GM19372 (cell line): ENCODE data around the gene GRAMD1A.

Experiments used
- ATAC-seq: cut with Tn5 transposase; IDR thresholded peaks from one replicate; pipeline ENCODE4 v1.9.1; 2021; ENCODE audit warnings: mild to moderate bottlenecking, low read depth, moderate library complexity; ENCODE audit not compliant: unreplicated experiment

The GRAMD1A gene

DNA sequence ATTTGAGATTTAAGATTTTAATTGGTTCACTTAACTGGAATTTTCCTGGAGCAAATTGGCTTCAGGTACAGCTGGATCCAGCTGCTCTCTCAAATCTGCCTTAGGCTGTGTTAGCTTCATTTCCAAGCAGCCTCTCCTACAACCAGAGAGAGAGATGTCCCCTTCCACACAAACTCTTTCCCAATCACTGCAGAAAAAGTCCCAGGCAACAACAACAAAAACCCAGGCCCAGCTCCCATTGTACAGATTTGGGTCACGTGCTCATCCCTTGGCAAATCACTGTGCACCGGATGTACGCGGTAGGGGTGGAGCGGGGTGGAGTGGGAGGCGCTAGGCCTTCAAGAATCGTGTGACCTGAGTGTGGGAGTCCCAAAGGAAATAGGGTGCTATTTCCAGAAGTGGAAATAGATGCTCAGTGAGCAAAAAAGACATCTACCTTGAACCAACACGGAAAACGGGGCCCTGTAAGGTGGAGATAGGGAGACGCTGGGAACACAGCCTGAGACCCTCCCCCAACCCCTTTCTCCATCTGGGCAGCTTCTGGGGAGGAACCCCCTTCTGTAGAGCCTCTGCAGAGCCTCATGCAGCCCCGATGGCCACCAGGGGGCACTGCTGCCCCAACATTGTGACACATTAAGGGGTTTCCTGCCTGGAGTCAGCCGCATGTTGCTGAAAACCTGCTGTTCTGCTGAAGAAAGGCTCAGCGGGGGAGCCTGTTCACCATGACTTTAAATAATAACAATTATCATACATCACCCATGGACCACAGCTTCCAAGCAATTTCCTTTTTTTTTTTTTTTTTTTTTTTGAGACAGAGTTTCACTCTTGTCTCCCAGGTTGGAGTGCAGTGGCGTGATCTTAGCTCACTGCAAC, 66.8 kb downstream of the GRAMD1A start:
- ATAC-seq, result peak; percentile 61

- ATAC-seq, result no peak
Measured at GRCh38 chr19:35068941-35069634, 69.0 kb downstream of the GRAMD1A start.

DNA sequence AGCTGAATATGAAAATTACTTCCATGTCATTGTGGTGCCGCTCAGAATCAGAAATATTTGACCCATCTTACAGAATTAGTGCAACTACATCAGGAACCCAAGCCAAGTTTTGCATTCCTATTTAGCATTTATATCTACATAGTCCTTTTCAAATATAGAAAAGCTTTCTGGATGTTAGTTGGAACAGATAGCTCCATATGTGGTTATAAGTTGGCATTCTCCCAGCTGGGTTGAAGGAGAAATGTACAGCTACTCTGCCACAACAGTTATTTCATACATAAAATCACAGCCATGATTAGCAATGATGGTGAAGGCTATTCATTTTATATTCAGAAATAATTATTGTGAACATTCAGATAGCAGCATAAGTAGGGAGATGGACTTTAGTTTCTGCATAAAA, 69.6 kb downstream of the GRAMD1A start:
- no peak for ATAC-seq

GRCh38 chr19:35070471-35070870, 70.3 kb downstream of the GRAMD1A start:
- ATAC-seq, result no peak

- no peak for ATAC-seq
Measured at GRCh38 chr19:35073516-35073915, 73.4 kb downstream of the GRAMD1A start.

DNA sequence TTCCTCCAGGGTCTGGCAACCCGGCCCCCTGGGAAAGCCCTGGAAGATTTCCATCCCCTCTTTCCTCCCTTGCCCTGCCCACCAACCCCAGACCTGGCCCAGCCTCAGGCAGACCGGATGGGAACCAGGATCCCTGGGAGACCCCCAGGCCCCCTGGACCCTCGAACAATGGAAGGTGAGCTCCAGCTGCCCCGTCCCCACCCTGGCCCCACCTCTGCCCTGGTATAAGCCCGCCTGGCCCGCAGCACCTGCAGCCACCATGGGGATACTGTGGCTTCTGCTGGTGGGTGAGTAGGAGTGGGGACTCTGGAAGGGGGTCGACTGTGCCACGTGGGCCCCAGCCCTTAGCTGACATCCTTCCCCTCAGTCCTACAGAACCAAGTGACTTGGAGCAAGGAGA, 73.8 kb downstream of the GRAMD1A start:
- no peak for ATAC-seq

DNA sequence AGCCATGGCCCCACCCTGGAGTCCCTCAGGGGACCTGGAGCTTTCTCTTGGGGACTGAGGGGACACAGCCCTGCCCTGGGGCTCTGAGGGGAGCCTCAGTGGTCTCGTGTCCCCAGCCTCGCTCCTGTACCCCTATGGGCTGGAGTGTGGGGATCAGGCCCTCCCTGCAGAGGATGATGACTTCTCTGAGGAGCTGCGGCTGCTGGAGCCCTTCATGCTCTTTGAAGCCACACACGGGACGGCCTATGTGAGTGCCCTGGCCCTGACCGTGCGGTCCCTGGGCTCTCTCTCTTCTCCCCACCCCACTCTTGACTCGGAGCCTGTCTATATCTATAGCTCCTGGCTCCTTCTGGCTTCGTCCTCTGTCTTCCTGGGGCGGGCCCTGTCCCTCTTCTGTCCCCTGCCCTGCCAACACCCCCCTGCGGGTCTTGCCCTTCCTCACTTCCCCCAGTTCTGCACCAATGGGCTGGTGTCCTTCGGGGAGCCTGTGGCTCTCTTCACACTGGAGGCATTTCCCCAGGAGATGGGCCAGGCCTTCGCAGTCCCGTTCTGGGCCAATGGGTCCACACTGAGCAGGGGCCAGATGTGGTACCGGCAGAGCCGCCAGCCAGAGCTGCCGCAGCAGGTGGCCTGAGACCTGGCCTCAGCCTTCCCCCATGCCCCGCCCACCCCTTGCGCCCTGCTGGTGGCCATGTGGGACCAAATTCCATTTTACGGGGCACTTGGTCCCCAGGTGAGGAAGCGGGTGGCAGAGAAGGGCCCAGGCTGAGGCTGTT, 74.5 kb downstream of the GRAMD1A start:
- no peak for ATAC-seq

DNA sequence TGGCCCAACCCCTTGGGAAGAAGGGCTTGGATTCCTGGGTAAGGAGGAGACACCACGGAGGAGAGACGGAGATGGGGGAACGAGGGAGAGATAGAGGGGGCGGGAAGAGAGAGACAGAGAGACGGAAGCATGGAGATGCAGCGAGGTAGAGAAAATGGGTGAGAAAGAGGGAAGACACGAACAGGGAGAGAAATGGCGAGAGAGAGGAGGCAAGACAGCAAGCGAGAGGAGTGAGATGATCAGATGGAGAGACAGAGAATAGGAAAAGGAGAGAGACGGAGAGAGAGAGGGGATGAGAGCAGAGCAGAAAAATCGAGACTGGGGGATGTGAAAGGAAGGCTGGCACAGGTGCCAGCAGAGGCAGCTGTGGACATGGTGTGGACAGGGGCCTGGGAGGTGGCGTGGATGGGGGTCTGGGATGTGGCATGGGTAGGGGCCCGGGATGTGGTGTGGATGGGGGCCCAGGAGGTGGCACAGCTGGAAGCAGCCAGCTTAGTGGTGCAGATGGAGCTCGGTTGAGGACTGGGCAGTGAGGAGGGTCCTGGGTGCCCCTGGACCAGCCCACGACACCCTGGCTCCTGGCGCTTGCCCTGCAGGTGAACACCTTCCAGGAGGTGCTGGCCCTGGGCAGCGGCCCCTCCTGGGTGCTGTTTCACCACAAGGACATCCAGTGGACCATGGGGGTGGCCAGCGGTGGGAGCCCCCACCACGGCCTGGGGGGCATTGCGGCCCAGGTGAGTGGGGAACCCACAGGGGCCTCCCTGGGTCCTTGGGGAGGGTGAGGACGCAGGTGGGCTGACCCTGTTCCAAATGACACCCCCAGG, 75.3 kb downstream of the GRAMD1A start:
- ATAC-seq, result no peak

GRCh38 chr19:35076026-35076370, 75.9 kb downstream of the GRAMD1A start:
- ATAC-seq, result no peak
